Caco-2 (cell line): ENCODE results near the gene METTL25B. TPM values are rescaled to one million over a fixed set of nuclear protein-coding genes. Genes with fewer than 3 reads are reported as not detected.
A peak's percentile ranks its signal among the peaks of the same experiment; 100 is the strongest.

Experiments
- BruUV-seq: library from RNA; stranded (reverse); fragments of 400-500 nt; replicated peaks from 2 replicates; lab custom pipeline; 2021; lab: Mats Ljungman, UMichigan
- CTCF ChIA-PET: fragments of 300-600 bp; sonication (Branson Sonifier 250); formaldehyde crosslinking; loops from one replicate; lab custom pipeline; 2022; ENCODE audit warnings: antibody characterized with exemption; lab: Charles Lee
- POLR2A ChIA-PET: fragments of 300-600 bp; sonication (Branson Sonifier 250); formaldehyde crosslinking; loops from one replicate; lab custom pipeline; 2022; ENCODE audit warnings: antibody characterized with exemption; lab: Charles Lee
- DNase-seq, 2 experiments: peaks; one replicate each; pipeline versions ENCODE4 v3.0.0 to v3.0.0-alpha.2; 2020 to 2022
- H3K27me3 ChIP-seq: replicated peaks from 2 replicates; pipeline ENCODE4 v1.6.0; 2011; ENCODE audit warnings: low read length; ENCODE audit not compliant: control insufficient read depth, insufficient read depth
- H3K36me3 ChIP-seq: 2 replicates; pipeline ENCODE4 v1.5.1; 2011; ENCODE audit warnings: low read length; ENCODE audit not compliant: control insufficient read depth, insufficient read depth
- H3K4me1 ChIP-seq: fragments of 250-450 bp; sonication (Bioruptor Pico); 2 replicates; pipeline ENCODE4 v1.5.1; 2020; ENCODE audit warnings: mild to moderate bottlenecking
- H3K4me3 ChIP-seq: 2 replicates; pipeline ENCODE4 v1.5.1; 2011; ENCODE audit warnings: low read depth, mild to moderate bottlenecking, control low read depth, low read length
- H3K9me3 ChIP-seq: fragments of 250-450 bp; sonication (Bioruptor Pico); 2 replicates; pipeline ENCODE4 v1.5.1; 2020; ENCODE audit warnings: mild to moderate bottlenecking, moderate library complexity
- H3K27ac Mint-ChIP-seq: one replicate; pipeline ENCODE4 v1.8.0; 2022; ENCODE audit warnings: mixed read lengths; ENCODE audit not compliant: unreplicated experiment
- H3K27me3 Mint-ChIP-seq: one replicate; pipeline ENCODE4 v1.8.0; 2022; ENCODE audit warnings: mixed read lengths; ENCODE audit not compliant: insufficient read depth, unreplicated experiment
- H3K36me3 Mint-ChIP-seq: one replicate; pipeline ENCODE4 v1.8.0; 2022; ENCODE audit warnings: mild to moderate bottlenecking, mixed read lengths; ENCODE audit not compliant: insufficient read depth, unreplicated experiment
- H3K4me1 Mint-ChIP-seq: one replicate; pipeline ENCODE4 v1.8.0; 2022; ENCODE audit warnings: low read depth, mixed read lengths; ENCODE audit not compliant: unreplicated experiment
- H3K4me3 Mint-ChIP-seq: one replicate; pipeline ENCODE4 v1.8.0; 2022; ENCODE audit warnings: mild to moderate bottlenecking, moderate library complexity, mixed read lengths; ENCODE audit not compliant: unreplicated experiment
- H3K9me3 Mint-ChIP-seq: one replicate; pipeline ENCODE4 v1.8.0; 2022; ENCODE audit warnings: mixed read lengths; ENCODE audit not compliant: unreplicated experiment
- CTCF ChIP-seq, 2 experiments: fragments of 200-600 bp in 1 of 2; IDR thresholded peaks; 1 replicate in 1 of 2; 2 replicates in 1 of 2; pipeline versions ENCODE4 v1.5.1 to v1.8.0; 2011 to 2022; ENCODE audit warnings: antibody characterized with exemption in 1 of 2, control low read depth in 1 of 2, inconsistent platforms in 1 of 2, low read depth in 1 of 2, low read length in 1 of 2, mild to moderate bottlenecking in 1 of 2, moderate library complexity in 1 of 2; ENCODE audit not compliant: insufficient read depth in 1 of 2, severe bottlenecking in 1 of 2, unreplicated experiment in 1 of 2
- intact Hi-C: fragments of 100-400 bp; cut with micrococcal nuclease; formaldehyde crosslinking; loops from one replicate; pipeline ENCODE4 v1.10.0; 2022; ENCODE audit not compliant: unreplicated experiment
- total RNA-seq: library from RNA; stranded (reverse); gene quantifications from 2 replicates; pipeline ENCODE4 v1.2.3, GENCODE V29; 2022

METTL25B gene
- total RNA-seq, 1 experiment from 2014 or later = 26.6 TPM

GRCh38 chr1:156692441-156692924, 35.8 kb upstream of the METTL25B start:
- peaks cover 23% of the 10 kb centered on the region for H3K4me1 Mint-ChIP-seq
- H3K9me3 ChIP-seq = no peaks in the 10 kb centered on the region
- peaks cover 49% of the 10 kb centered on the region for H3K4me1 ChIP-seq
- peaks cover 4% of the 10 kb centered on the region for H3K36me3 Mint-ChIP-seq
- H3K4me3 ChIP-seq = no peak overlapping the region
- no peaks in the 10 kb centered on the region for H3K27me3 ChIP-seq
- H3K27me3 Mint-ChIP-seq = no peaks in the 10 kb centered on the region
- ChIA-PET POLR2A (interaction anchor here (1.0 kb wide), 1 partner anchor 16 kb away, joined by 3 read pairs; no protein-coding TSS in a partner anchor), CTCF (interaction anchor here (0.5 to 5.2 kb wide), 6 partner anchors 9 to 235 kb away, joined by 3 to 262 read pairs (median 4); partner anchors contain the start of genes CRABP2, ISG20L2, METTL25B and NES)
- H3K27ac Mint-ChIP-seq = peak overlapping the region; percentile 53
- no peak for DNase-seq
- intact Hi-C loops = no loop called here
- H3K36me3 ChIP-seq = no peaks in the 10 kb centered on the region
- H3K4me3 Mint-ChIP-seq = no peak overlapping the region
- TF ChIP-seq CTCF (IDR thresholded peaks at IDR 0.05; ENCODE audit: insufficient read depth in 1 of 2, low read depth in 1 of 2, low read length in 1 of 2, severe bottlenecking in 1 of 2, unreplicated experiment in 1 of 2) = no peak
- no TSS peak for BruUV-seq
- no peaks in the 10 kb centered on the region for H3K9me3 Mint-ChIP-seq

- H3K36me3 ChIP-seq = no peaks in the 10 kb centered on the region
- peak overlapping the region; percentile 8 for H3K4me3 Mint-ChIP-seq
- intact Hi-C loops = no loop called here
- no peaks in the 10 kb centered on the region for H3K27me3 Mint-ChIP-seq
- no peak for TF ChIP-seq CTCF (IDR thresholded peaks at IDR 0.05; ENCODE audit: insufficient read depth in 1 of 2, low read depth in 1 of 2, low read length in 1 of 2, severe bottlenecking in 1 of 2, unreplicated experiment in 1 of 2)
- no peaks in the 10 kb centered on the region for H3K9me3 Mint-ChIP-seq
- no TSS peak for BruUV-seq
- H3K4me3 ChIP-seq = no peak overlapping the region
- H3K4me1 ChIP-seq = peaks cover 49% of the 10 kb centered on the region
- H3K4me1 Mint-ChIP-seq = peaks cover 23% of the 10 kb centered on the region
- ChIA-PET CTCF (interaction anchor here (0.6 to 5.2 kb wide), 5 partner anchors 10 to 34 kb away, joined by 3 to 262 read pairs (median 6); partner anchors contain the start of genes CRABP2, ISG20L2, METTL25B and NES), POLR2A (interaction anchor here (0.5 to 1.0 kb wide), 4 partner anchors 17 to 75 kb away, joined by 3 to 7 read pairs (median 3); partner anchors contain the start of gene METTL25B)
- H3K36me3 Mint-ChIP-seq = peaks cover 4% of the 10 kb centered on the region
- H3K27me3 ChIP-seq = no peaks in the 10 kb centered on the region
- no peaks in the 10 kb centered on the region for H3K9me3 ChIP-seq
- peak; percentile 79 to 90 for DNase-seq
- H3K27ac Mint-ChIP-seq = no peak overlapping the region
Observed at GRCh38 chr1:156692925-156693847, 35.1 kb upstream of the METTL25B start.
